Measurements from ENCODE around the gene MTRF1. TPM values are rescaled to one million over a fixed set of nuclear protein-coding genes. Genes with fewer than 3 reads are reported as not detected.

The MTRF1 gene
- total RNA-seq, 2 donors from 2014 or later: 15.0 to 15.4 TPM

DNA sequence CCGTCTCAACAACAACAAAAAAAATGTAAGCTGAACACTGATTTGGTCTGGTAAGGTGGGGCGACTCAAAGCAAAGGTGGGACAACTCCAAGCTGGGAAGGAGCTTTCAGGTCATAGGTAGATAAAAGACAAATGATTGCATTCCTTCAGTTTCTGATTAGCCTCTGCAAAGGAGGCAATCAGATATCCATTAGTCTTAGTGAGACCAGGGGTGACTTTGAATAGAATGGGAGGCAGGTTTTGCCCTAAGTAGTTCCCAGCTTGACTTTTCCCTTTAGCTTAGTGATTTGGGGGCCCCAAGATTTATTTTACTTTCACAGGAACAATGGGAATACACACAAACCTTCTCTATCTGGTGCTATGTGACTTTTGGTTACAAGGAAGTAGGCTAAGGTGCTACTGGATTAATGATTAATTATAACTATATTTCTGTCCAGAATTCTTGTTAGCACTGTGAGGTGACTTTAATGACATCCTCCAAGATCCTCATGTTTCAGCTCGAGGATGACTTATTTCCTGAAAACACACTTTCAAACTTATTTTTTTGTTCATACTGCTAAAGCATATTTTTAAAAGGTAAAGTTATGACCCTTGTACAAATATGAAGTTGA lies 10.6 kb upstream of the MTRF1 start:
- peaks cover 2% of the 10 kb centered on the region for H3K36me3 Mint-ChIP-seq (ENCODE audit: low read depth)
- no peak overlapping the region for H3K9ac ChIP-seq (ENCODE audit: extremely low read depth, low read length, poor library complexity, severe bottlenecking)
- no peak overlapping the region for H3K4me3 Mint-ChIP-seq
- no peaks in the 10 kb centered on the region for H3K4me1 ChIP-seq (ENCODE audit: control insufficient read depth, insufficient read depth, low read length)
- H3K27me3 ChIP-seq (ENCODE audit: control insufficient read depth, insufficient read depth, low read length, poor library complexity, severe bottlenecking): no peaks in the 10 kb centered on the region
- TF ChIP-seq, protein P1, sequence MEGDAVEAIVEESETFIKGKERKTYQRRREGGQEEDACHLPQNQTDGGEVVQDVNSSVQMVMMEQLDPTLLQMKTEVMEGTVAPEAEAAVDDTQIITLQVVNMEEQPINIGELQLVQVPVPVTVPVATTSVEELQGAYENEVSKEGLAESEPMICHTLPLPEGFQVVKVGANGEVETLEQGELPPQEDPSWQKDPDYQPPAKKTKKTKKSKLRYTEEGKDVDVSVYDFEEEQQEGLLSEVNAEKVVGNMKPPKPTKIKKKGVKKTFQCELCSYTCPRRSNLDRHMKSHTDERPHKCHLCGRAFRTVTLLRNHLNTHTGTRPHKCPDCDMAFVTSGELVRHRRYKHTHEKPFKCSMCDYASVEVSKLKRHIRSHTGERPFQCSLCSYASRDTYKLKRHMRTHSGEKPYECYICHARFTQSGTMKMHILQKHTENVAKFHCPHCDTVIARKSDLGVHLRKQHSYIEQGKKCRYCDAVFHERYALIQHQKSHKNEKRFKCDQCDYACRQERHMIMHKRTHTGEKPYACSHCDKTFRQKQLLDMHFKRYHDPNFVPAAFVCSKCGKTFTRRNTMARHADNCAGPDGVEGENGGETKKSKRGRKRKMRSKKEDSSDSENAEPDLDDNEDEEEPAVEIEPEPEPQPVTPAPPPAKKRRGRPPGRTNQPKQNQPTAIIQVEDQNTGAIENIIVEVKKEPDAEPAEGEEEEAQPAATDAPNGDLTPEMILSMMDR (conservative IDR thresholded peaks at IDR 0.05): no peak
- H3K4me1 Mint-ChIP-seq: no peaks in the 10 kb centered on the region
- no peaks in the 10 kb centered on the region for H3K36me3 ChIP-seq (ENCODE audit: control insufficient read depth, insufficient read depth, low read length)
- H3K27ac ChIP-seq (ENCODE audit: low read depth, low read length): no peak overlapping the region
- WGBS, 2 experiments (ENCODE audit: insufficient coverage in 1 of 2, insufficient read length in 1 of 2): 95 to 100% methylated on average over 2 to 3 of the region's 3 CpGs
- peaks cover 42% of the 10 kb centered on the region for H3K9me3 Mint-ChIP-seq
- H3K27me3 Mint-ChIP-seq (ENCODE audit: insufficient read depth): no peaks in the 10 kb centered on the region
- H3K4me3 ChIP-seq (ENCODE audit: low read length): no peak overlapping the region
- peaks cover 39% of the 10 kb centered on the region for H3K9me3 ChIP-seq (ENCODE audit: control insufficient read depth, low read length)
- H3K27ac Mint-ChIP-seq: no peak overlapping the region
- DNase-seq: no peak

DNA sequence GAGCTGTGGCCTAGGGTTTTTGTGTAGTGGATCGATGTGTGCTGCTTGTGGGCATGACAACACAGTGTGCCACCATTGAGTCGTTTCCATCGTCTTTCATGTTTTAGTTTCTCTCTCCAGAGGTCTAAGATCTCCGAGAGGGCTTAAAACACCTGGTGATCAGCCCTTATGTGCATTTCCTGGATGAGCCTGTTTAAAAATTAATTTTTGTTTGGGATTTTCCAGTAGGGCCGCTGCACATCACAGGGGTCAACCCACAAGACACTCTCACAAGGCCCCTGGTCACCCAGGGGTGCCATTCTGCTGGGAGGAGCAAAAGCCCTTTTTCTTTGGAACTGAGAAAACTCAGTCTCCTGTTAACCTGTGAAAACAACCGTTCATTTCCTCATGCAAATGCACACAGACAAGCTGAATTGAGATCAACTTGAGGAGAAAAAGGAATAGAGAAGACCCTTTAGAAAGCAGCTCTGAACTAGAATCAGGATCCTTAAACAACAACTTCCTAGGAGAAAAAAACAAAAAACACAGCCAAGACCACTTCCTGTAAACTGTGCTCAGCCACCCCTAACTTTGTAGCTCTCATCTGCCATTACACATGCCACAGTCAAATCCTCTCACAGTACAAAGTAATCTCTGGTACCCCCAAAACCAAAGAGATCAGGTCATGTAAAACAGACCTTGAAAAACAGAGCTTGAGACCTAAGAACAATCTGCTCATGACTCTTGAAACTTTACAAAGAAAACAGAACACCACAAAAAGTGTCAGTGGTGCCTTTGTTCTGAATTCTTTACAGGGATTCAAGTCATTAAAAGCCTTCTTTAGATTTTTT lies 8.3 kb upstream of the MTRF1 start:
- Histone ChIP-seq H3K9ac (ENCODE audit: extremely low read depth, low read length, poor library complexity, severe bottlenecking) (no peak overlapping the region), H3K27me3 (ENCODE audit: control insufficient read depth, insufficient read depth, low read length, poor library complexity, severe bottlenecking) (no peaks in the 10 kb centered on the region), H3K36me3 (ENCODE audit: control insufficient read depth, insufficient read depth, low read length) (no peaks in the 10 kb centered on the region), H3K4me3 (ENCODE audit: low read length) (no peak overlapping the region), H3K27ac (ENCODE audit: low read depth, low read length) (no peak overlapping the region), H3K9me3 (ENCODE audit: control insufficient read depth, low read length) (peaks cover 57% of the 10 kb centered on the region), H3K4me1 (ENCODE audit: control insufficient read depth, insufficient read depth, low read length) (no peaks in the 10 kb centered on the region)
- Mint-ChIP-seq H3K36me3 (ENCODE audit: low read depth) (peaks cover 5% of the 10 kb centered on the region), H3K27me3 (ENCODE audit: insufficient read depth) (no peaks in the 10 kb centered on the region), H3K4me1 (no peaks in the 10 kb centered on the region), H3K9me3 (peaks cover 63% of the 10 kb centered on the region), H3K27ac (no peak overlapping the region), H3K4me3 (no peak overlapping the region)
- DNase-seq: no peak
- WGBS, 2 experiments (ENCODE audit: insufficient coverage in 1 of 2, insufficient read length in 1 of 2): 86 to 96% methylated on average over 5 to 6 of the region's 6 CpGs
- TF ChIP-seq, protein P1 (conservative IDR thresholded peaks at IDR 0.05): no peak

DNA sequence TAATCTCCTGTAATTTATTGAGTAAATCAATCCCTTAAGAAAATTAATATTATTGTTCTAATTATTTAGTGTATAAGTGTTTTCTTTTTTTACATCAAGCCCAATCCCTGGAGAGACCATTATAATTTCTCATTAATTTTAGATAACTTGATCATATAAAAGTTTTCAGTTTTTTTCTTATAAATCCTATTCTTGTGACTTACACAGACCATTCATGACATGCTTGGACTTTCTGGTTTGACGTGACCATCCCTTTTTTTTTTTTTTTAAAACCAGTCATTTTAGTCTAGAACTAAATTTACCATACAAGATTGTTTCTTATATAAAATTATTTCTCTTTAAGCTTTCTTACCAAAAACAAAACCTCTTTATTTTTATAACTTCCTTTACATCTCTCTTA lies 5.4 kb upstream of the MTRF1 start:
- Histone ChIP-seq H3K27me3 (ENCODE audit: control insufficient read depth, insufficient read depth, low read length, poor library complexity, severe bottlenecking) (no peaks in the 10 kb centered on the region), H3K4me1 (ENCODE audit: control insufficient read depth, insufficient read depth, low read length) (no peaks in the 10 kb centered on the region), H3K9ac (ENCODE audit: extremely low read depth, low read length, poor library complexity, severe bottlenecking) (no peak overlapping the region), H3K9me3 (ENCODE audit: control insufficient read depth, low read length) (peaks cover 60% of the 10 kb centered on the region), H3K36me3 (ENCODE audit: control insufficient read depth, insufficient read depth, low read length) (no peaks in the 10 kb centered on the region), H3K4me3 (ENCODE audit: low read length) (peak overlapping the region; percentile 14), H3K27ac (ENCODE audit: low read depth, low read length) (no peak overlapping the region)
- TF ChIP-seq, protein P1 (conservative IDR thresholded peaks at IDR 0.05): no peak
- WGBS, 2 experiments (ENCODE audit: insufficient coverage in 1 of 2, insufficient read length in 1 of 2): 20% methylated on average over 1 of the region's 1 CpG; no CpG with 5 or more reads in 1 of the 2 experiments
- H3K4me1 Mint-ChIP-seq: no peaks in the 10 kb centered on the region
- peaks cover 5% of the 10 kb centered on the region for H3K36me3 Mint-ChIP-seq (ENCODE audit: low read depth)
- no peaks in the 10 kb centered on the region for H3K27me3 Mint-ChIP-seq (ENCODE audit: insufficient read depth)
- H3K4me3 Mint-ChIP-seq: no peak overlapping the region
- peaks cover 73% of the 10 kb centered on the region for H3K9me3 Mint-ChIP-seq
- no peak overlapping the region for H3K27ac Mint-ChIP-seq
- DNase-seq: no peak
